Endodermal cell (in vitro differentiated cells): ENCODE results near the gene MAPK1. TPM values are rescaled to one million over a fixed set of nuclear protein-coding genes. Genes with fewer than 3 reads are reported as not detected.
"Not testable (repeated sequence)": the region's sequence is repeated elsewhere in the genome, so short reads cannot be mapped to it uniquely, and the experiment has no call there.

Source experiments
- DNase-seq: peaks from one replicate; pipeline ENCODE4 v3.0.0-alpha.2; 2017
- H3K27ac ChIP-seq: 2 replicates; pipeline ENCODE4 v1.5.1; 2013; ENCODE audit warnings: mild to moderate bottlenecking, low read depth, low read length, moderate library complexity
- H3K27me3 ChIP-seq: 2 replicates; pipeline ENCODE4 v1.6.1; 2013; ENCODE audit warnings: mild to moderate bottlenecking, low read length, moderate library complexity; ENCODE audit not compliant: insufficient read depth, control insufficient read depth, poor library complexity, severe bottlenecking
- H3K36me3 ChIP-seq: 2 replicates; pipeline ENCODE4 v1.7.0; 2013; ENCODE audit warnings: mild to moderate bottlenecking, low read length, moderate library complexity; ENCODE audit not compliant: control insufficient read depth, insufficient read depth
- H3K4me1 ChIP-seq: one replicate; pipeline ENCODE4 v1.7.0; 2013; ENCODE audit warnings: low read length; ENCODE audit not compliant: control insufficient read depth, insufficient read depth
- H3K4me3 ChIP-seq: 2 replicates; pipeline ENCODE4 v1.5.1; 2013; ENCODE audit warnings: mild to moderate bottlenecking, low read length, moderate library complexity
- H3K9ac ChIP-seq: 2 replicates; pipeline ENCODE4 v1.6.1; 2013; ENCODE audit warnings: mild to moderate bottlenecking, low read length, moderate library complexity; ENCODE audit not compliant: poor library complexity, severe bottlenecking; ENCODE audit errors: extremely low read depth
- H3K9me3 ChIP-seq: 2 replicates; pipeline ENCODE4 v1.6.1; 2013; ENCODE audit warnings: mild to moderate bottlenecking, low read length, moderate library complexity; ENCODE audit not compliant: control insufficient read depth
- H3K27ac Mint-ChIP-seq: 2 replicates; pipeline ENCODE4 v1.8.0; 2020; ENCODE audit warnings: mixed read lengths
- H3K27me3 Mint-ChIP-seq: 2 replicates; pipeline ENCODE4 v1.8.0; 2021; ENCODE audit warnings: mild to moderate bottlenecking, mixed read lengths; ENCODE audit not compliant: insufficient read depth
- H3K36me3 Mint-ChIP-seq: 2 replicates; pipeline ENCODE4 v1.8.0; 2020; ENCODE audit warnings: low read depth, mixed read lengths
- H3K4me1 Mint-ChIP-seq: 2 replicates; pipeline ENCODE4 v1.8.0; 2020; ENCODE audit warnings: mixed read lengths
- H3K4me3 Mint-ChIP-seq: 2 replicates; pipeline ENCODE4 v1.8.0; 2020; ENCODE audit warnings: mild to moderate bottlenecking, moderate library complexity, mixed read lengths
- H3K9me3 Mint-ChIP-seq: 2 replicates; pipeline ENCODE4 v1.8.0; 2020; ENCODE audit warnings: mild to moderate bottlenecking, mixed read lengths
- CTCF ChIP-seq: fragments of 200-600 bp; sonication (generic); conservative IDR thresholded peaks from 2 replicates; pipeline ENCODE4 v1.5.0; 2021; ENCODE audit warnings: antibody characterized with exemption, mild to moderate bottlenecking
- WGBS, 2 experiments: methylation state at CpG; one replicate each; pipeline versions ENCODE4 v1.1.5 to v1.1.7; 2013; ENCODE audit warnings: missing lambda C conversion rate in 2 of 2, mixed read lengths in 1 of 2; ENCODE audit not compliant: insufficient coverage in 1 of 2, insufficient read length in 1 of 2; 5-methylcytosine and 5-hydroxymethylcytosine counted together
- total RNA-seq, 2 donors: library from RNA; stranded (reverse); fragmentation: NEBNext Ultra II Directional in 1 of 2; extraction: Animal tissue kit (Norgen Biotek cat#: 25700) in 1 of 2; gene quantifications; 2 replicates in 1 of 2; 3 replicates in 1 of 2; pipeline ENCODE4 v1.2.1, GENCODE V29; 2021

Gene MAPK1
- total RNA-seq, 2 donors from 2014 or later, result 76.8 to 78.6 TPM

GRCh38 chr22:21839765-21840140 lies 27.7 kb downstream of the MAPK1 start:
- no peak for TF ChIP-seq CTCF
- Histone ChIP-seq H3K27ac (no peak overlapping the region), H3K4me3 (no peak overlapping the region), H3K9me3 (no peaks in the 10 kb centered on the region), H3K4me1 (no peaks in the 10 kb centered on the region), H3K9ac (no peak overlapping the region), H3K36me3 (peaks cover 12% of the 10 kb centered on the region), H3K27me3 (no peaks in the 10 kb centered on the region)
- no peak overlapping the region for H3K27ac Mint-ChIP-seq
- no peaks in the 10 kb centered on the region for H3K27me3 Mint-ChIP-seq
- H3K4me1 Mint-ChIP-seq, result peaks cover 21% of the 10 kb centered on the region
- no peak overlapping the region for H3K4me3 Mint-ChIP-seq
- no peaks in the 10 kb centered on the region for H3K9me3 Mint-ChIP-seq
- DNase-seq, result no peak
- 100% methylated on average over 1 of the region's 1 CpG; no CpG with 5 or more reads in 1 of the 2 experiments for WGBS, 2 experiments
- H3K36me3 Mint-ChIP-seq, result peaks cover 6% of the 10 kb centered on the region

- not testable (repeated sequence) for H3K27ac Mint-ChIP-seq, H3K4me3 Mint-ChIP-seq
These were observed 28.2 kb downstream of the MAPK1 start for GRCh38 chr22:21839104-21839764.

GRCh38 chr22:21837248-21837979 lies 30.0 kb downstream of the MAPK1 start:
- Histone ChIP-seq H3K9me3 (no peaks in the 10 kb centered on the region), H3K36me3 (peaks cover 3% of the 10 kb centered on the region), H3K9ac (peak overlapping the region; percentile 36), H3K4me3 (no peak overlapping the region), H3K27ac (peak overlapping the region; percentile 89), H3K4me1 (no peaks in the 10 kb centered on the region), H3K27me3 (no peaks in the 10 kb centered on the region)
- H3K36me3 Mint-ChIP-seq, result peaks cover 2% of the 10 kb centered on the region
- no peak for TF ChIP-seq CTCF
- H3K27ac Mint-ChIP-seq, result peak overlapping the region; percentile 81
- H3K9me3 Mint-ChIP-seq, result no peaks in the 10 kb centered on the region
- WGBS, 2 experiments, result 91% methylated on average over 4 of the region's 4 CpGs; no CpG with 5 or more reads in 1 of the 2 experiments
- no peaks in the 10 kb centered on the region for H3K27me3 Mint-ChIP-seq
- H3K4me3 Mint-ChIP-seq, result no peak overlapping the region
- peaks cover 28% of the 10 kb centered on the region for H3K4me1 Mint-ChIP-seq
- DNase-seq, result no peak

More at GRCh38 chr22:21839104-21839764, 28.2 kb downstream of the MAPK1 start:
- not testable (repeated sequence) for DNase-seq, H3K27me3 ChIP-seq, H3K36me3 Mint-ChIP-seq, H3K27ac ChIP-seq, H3K27me3 Mint-ChIP-seq, H3K9ac ChIP-seq, H3K9me3 ChIP-seq, H3K4me3 ChIP-seq, H3K9me3 Mint-ChIP-seq, H3K4me1 ChIP-seq, H3K36me3 ChIP-seq
- peaks cover 22% of the 10 kb centered on the region for H3K4me1 Mint-ChIP-seq
- WGBS, 2 experiments, result 93 to 94% methylated on average over 7 to 10 of the region's 10 CpGs

- H3K36me3 ChIP-seq, H3K4me3 ChIP-seq, H3K27ac ChIP-seq, H3K4me3 Mint-ChIP-seq, H3K27me3 ChIP-seq, H3K36me3 Mint-ChIP-seq, H3K9ac ChIP-seq, DNase-seq, H3K9me3 Mint-ChIP-seq, H3K4me1 ChIP-seq, H3K27me3 Mint-ChIP-seq, H3K9me3 ChIP-seq: not testable (repeated sequence)
- Mint-ChIP-seq H3K27ac (peak overlapping the region; percentile 76), H3K4me1 (peaks cover 31% of the 10 kb centered on the region)
- 78 to 95% methylated on average over 13 to 15 of the region's 15 CpGs for WGBS, 2 experiments
These were observed 31.0 kb downstream of the MAPK1 start for GRCh38 chr22:21836486-21836885.
